TTC549 (cell line): ENCODE measurements around the gene TSSK6.

Experiments used
- FAIRE-seq: peaks from 2 replicates; lab custom pipeline; 2012; peaks lifted over from hg19 to GRCh38; lab: Jason Lieb, UNC

Gene TSSK6

GRCh38 chr19:19504754-19505668 is 10.3 kb downstream of the TSSK6 start:
- FAIRE-seq = no peak

DNA sequence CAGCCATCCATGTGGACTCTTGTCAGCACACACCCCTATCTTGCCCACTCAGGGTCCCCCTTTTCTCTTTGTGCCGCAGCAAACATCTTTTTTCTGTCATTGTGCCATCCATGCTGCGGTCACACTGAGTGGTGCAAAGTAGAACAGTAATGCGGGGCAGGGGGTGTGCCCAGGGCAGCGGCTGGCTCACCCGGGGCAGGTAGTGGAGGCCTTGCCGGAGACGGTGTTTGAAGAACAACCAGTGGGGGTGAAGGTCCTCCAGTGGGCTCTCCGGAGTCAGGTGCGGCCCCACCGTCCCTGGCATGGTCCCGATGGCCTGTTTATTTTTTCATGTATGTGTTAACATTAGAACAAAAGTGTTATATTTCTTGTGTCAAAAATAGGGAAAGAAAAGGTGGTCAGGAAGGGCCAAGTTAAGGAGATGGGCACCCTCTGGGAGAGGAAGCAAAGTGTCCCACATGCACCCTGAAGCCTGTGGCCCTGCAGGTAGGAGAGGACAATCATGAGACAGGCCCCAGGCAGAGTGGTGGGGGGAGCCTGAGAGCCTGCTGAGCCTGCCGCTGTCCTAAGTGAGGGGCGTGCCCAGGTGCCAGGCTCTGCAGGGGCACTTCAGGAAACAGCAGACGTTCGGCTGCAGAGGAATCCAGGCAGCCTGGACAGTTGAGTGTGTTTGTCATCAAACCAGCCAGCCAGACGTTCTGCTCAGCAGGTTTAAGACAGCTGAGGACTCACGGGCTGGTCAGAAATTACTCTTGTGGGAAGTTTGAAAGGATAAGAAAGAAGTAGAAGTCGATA is 12.3 kb downstream of the TSSK6 start:
- FAIRE-seq = no peak

GRCh38 chr19:19502281-19502680 is 13.1 kb downstream of the TSSK6 start:
- no peak for FAIRE-seq

DNA sequence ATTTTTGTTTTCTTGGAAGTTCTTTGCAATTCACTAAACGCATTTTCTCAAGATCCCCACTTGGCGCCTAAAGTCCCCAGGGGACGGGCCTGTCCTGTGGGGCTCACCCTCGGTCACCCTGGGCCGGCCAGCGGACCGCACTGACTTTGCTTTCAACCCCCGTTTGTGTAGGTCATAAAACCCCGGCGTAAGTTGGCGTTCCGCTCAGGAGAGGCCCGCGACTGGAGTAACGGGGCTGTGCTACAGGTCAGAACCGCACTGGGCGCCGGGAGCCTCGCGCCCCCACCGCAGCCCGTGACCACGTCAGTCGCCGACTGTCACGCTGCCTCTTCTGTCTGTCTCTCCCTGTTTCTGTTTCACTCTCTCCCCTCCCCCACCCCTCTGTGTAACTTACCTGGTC is 13.6 kb downstream of the TSSK6 start:
- FAIRE-seq = no peak

GRCh38 chr19:19500975-19501644 is 14.2 kb downstream of the TSSK6 start:
- FAIRE-seq = no peak

- FAIRE-seq = no peak
Measured at GRCh38 chr19:19499272-19499995, 15.9 kb downstream of the TSSK6 start.

GRCh38 chr19:19498255-19498991 is 16.9 kb downstream of the TSSK6 start:
- no peak for FAIRE-seq

DNA sequence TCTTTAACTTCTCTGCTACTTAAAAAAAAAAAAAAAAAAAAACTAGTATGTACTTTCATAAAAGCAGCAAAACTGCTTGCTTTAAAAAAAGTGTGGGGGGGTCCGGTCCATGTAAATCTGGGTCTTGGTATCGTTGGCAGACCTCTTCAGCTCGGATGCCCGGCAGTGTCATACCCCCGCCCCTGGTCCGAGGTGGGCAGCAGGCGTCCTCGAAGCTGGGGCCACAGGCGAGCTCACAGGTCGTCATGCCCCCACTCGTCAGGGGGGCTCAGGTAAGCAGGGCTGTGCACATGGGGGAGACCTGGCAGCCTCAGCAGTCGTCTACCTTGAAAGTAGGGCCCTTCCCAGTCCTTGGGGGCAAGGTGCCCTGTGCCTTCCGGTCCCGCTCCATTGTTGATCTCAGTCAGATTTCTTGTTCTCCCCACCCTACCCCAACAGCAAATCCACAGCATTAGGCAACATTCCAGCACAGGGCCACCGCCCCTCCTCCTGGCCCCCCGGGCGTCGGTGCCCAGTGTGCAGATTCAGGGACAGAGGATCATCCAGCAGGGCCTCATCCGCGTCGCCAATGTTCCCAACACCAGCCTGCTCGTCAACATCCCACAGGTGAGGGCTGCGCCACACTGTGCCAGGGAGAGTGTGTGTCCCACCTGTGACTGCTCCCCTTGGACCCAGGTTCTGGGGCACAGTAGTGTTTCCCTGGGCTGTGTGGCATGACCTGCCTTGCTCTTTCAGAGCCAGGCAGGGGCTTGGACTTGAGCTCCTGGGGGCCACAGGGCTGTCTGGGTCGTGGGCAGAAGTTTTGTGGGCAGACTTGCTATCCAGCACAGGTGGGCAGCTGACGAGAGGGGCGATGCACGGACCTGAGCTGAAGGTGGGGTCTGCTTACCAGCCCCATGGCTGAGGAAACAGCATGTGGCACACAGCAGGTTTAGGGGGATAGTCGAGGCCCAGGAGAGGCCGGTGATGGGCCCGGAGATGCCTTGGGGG is 19.4 kb downstream of the TSSK6 start:
- FAIRE-seq = no peak

GRCh38 chr19:19493841-19494546 is 21.4 kb downstream of the TSSK6 start:
- no peak for FAIRE-seq

DNA sequence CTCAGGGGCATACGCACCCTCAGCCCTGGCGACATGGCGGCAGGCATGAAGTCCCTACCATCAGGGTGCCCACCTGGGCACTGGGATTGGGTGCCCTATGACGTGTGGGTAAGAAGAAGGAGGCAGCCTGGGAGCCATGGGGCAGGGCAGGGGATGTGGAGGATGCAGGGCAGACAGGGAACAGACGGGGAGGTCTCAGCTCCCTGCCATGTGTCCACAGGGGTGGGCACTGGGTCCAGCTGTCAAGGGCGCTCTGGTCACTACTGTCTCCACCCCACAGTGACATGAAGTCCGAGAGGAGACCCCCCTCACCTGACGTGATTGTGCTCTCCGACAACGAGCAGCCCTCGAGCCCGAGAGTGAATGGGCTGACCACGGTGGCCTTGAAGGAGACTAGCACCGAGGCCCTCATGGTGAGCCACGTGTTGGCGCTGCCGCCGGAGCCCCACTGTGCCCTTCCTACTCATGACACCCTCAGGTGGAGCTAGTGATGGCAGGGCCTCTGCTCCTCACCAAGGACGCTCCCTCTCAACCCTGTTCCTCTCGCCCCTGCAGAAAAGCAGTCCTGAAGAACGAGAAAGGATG is 23.2 kb downstream of the TSSK6 start:
- no peak for FAIRE-seq

DNA sequence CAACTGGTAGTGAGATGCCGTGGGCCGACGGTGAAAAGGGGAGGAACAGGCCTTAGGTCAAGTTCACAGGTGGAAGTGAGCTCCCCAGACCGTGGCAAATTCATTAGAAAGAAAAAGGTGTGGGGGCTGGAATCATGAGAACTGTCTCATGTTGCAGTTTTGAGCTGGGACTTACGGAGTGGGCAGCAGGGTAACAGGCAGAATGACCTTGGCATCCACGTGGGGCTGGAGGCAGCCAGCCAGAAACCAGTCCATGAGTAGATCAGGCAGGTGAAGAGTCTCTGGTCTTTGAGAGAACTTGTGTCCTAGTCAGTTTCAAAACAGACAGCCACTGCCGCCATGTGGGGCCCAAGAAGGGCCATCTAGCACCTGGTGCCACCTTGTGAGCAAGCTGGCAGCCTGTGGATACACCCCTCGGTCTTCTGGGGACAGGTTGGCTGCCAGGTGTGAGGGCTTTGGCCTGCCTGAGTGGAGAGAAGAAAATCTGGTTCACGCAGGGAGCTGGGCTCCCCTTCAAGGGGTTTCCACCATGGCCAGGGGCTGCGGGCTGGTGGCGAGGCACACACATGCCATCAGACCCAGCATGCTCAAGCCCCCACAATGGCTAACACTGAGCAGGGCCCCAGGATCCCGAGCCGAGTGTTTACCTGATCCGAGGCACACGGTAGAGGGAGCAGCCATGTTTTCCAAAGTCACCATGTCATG is 23.9 kb downstream of the TSSK6 start:
- FAIRE-seq = no peak

GRCh38 chr19:19490214-19490968 is 25.0 kb downstream of the TSSK6 start:
- peak; percentile 61 for FAIRE-seq

DNA sequence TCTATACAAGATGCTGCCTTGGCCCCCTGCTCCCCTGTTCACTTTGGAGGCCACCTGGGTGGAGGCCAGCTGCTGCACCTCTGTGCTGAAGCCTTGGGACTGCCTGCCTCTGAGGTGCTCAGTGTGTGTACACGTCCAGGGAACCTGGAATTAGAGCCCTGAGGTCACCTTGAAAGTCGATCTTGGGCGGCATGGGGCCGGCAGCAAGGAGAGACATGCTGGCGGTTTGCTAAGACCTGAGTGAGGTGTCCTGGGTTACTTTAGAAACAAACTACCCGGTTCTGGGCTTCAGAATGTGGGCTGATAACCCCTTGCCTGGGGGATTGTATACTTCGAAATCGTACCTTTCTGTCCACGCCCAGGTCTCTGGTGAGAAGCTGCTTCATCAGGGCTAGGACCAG is 25.5 kb downstream of the TSSK6 start:
- no peak for FAIRE-seq

- FAIRE-seq = peak; percentile 65
Measured at GRCh38 chr19:19488875-19489690, 26.3 kb downstream of the TSSK6 start.

GRCh38 chr19:19487950-19488874 is 27.1 kb downstream of the TSSK6 start:
- FAIRE-seq = no peak
